Naive thymus-derived CD8-positive, alpha-beta T cell (primary cell): ENCODE measurements around the gene RPP25L. TPM values are rescaled to one million over a fixed set of nuclear protein-coding genes. Genes with fewer than 3 reads are reported as not detected.

Experiments used
- ATAC-seq, 2 donors: fragments of 150-1000 bp; cut with Tn5 transposase in 1 of 2; sonication (Bioruptor Pico), chemical (Tn5 transposase) in 1 of 2; 1 replicate in 1 of 2; 2 replicates in 1 of 2; pipeline ENCODE4 v1.10.0; 2021; ENCODE audit warnings: mild to moderate bottlenecking in 2 of 2, moderate library complexity in 2 of 2
- POLR2A ChIA-PET: fragments of 350-600 bp; sonication (Branson Sonifier 250); formaldehyde crosslinking; loops from one replicate; lab custom pipeline; 2021; ENCODE audit warnings: antibody characterized with exemption; lab: Charles Lee
- DNase-seq, 10 donors: peaks; one replicate each; pipeline versions ENCODE4 v3.0.0 to v3.0.0-alpha.2; 2020 to 2022
- H3K27ac Mint-ChIP-seq, 10 donors: one replicate each; pipeline ENCODE4 v1.8.0; 2020 to 2022; ENCODE audit warnings: mild to moderate bottlenecking in 10 of 10, mixed read lengths in 10 of 10, moderate library complexity in 4 of 10, inconsistent platforms in 1 of 10
- H3K27me3 Mint-ChIP-seq, 5 donors: one replicate each; pipeline ENCODE4 v1.8.0; 2021 to 2022; ENCODE audit warnings: mixed read lengths in 5 of 5
- H3K36me3 Mint-ChIP-seq, 3 donors: one replicate each; pipeline ENCODE4 v1.8.0; 2020 to 2022; ENCODE audit warnings: mixed read lengths in 3 of 3, mild to moderate bottlenecking in 2 of 3, inconsistent platforms in 1 of 3
- H3K4me1 Mint-ChIP-seq, 4 donors: one replicate each; pipeline ENCODE4 v1.8.0; 2021 to 2022; ENCODE audit warnings: mixed read lengths in 4 of 4
- H3K4me3 Mint-ChIP-seq, 10 donors: one replicate each; pipeline ENCODE4 v1.8.0; 2020 to 2022; ENCODE audit warnings: mild to moderate bottlenecking in 10 of 10, mixed read lengths in 10 of 10, moderate library complexity in 6 of 10, inconsistent platforms in 1 of 10
- H3K9me3 Mint-ChIP-seq, 9 donors: one replicate each; pipeline ENCODE4 v1.8.0; 2020 to 2022; ENCODE audit warnings: mixed read lengths in 9 of 9, mild to moderate bottlenecking in 3 of 9, inconsistent platforms in 1 of 9, moderate library complexity in 1 of 9
- polyA plus RNA-seq, 3 donors: library from polyadenylated mRNA; unstranded; fragments of 300-500 nt; fragmentation: Illumina TruSeq; gene quantifications; one replicate each; pipeline ENCODE4 v1.2.3, GENCODE V29; 2021
- total RNA-seq, 8 experiments: library from RNA in 2 of 8; stranded (reverse) in 2 of 8; gene quantifications; one replicate each; pipeline ENCODE4 v1.2.3 and lab custom pipeline; 2021 to 2026

Gene RPP25L, protein sequence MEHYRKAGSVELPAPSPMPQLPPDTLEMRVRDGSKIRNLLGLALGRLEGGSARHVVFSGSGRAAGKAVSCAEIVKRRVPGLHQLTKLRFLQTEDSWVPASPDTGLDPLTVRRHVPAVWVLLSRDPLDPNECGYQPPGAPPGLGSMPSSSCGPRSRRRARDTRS
- total RNA-seq (10 to 100 TPM; 20.5 to 22.2 TPM), polyA plus RNA-seq (10 to 100 TPM; 28.7 to 51.7 (median 45.1) TPM), total RNA-seq (lab: John Stamatoyannopoulos, UW) (4.9 to 17.0 (median 11.2) reads per million in 6 experiments)

- Mint-ChIP-seq H3K27ac (peak within 1 kb of the TSS; percentile 77 to 99 (median 95)), H3K4me3 (peak within 1 kb of the TSS; percentile 88 to 95 (median 92)), H3K9me3 (no peaks in the 10 kb centered on the region), H3K27me3 (no peaks in the 10 kb centered on the region), H3K36me3 (peaks cover 6 to 21% (median 7%) of the 10 kb centered on the region in 3 donors), H3K4me1 (peaks cover 11 to 31% (median 22%) of the 10 kb centered on the region in 4 donors)
- DNase-seq (peak; percentile 72 to 92 (median 84)), ATAC-seq (peak; percentile 86 to 87)
- POLR2A ChIA-PET: interaction anchor here (0.6 to 3.1 kb wide), 10 partner anchors 8 to 53 kb away, joined by 3 to 30 read pairs (median 7); partner anchors contain the start of genes ARID3C, CCL27, DCTN3 and GALT
Measured at GRCh38 chr9:34611811-34612787, at the start of gene RPP25L. RPP25L (minus strand) TSS chr9:34612097; CDS start chr9:34611296, 801 bp downstream.

GRCh38 chr9:34659592-34660253, 47.8 kb upstream of the RPP25L start:
- ATAC-seq (no peak), DNase-seq (no peak)
- Mint-ChIP-seq H3K27me3 (no peaks in the 10 kb centered on the region), H3K27ac (no peak overlapping the region), H3K9me3 (no peaks in the 10 kb centered on the region), H3K36me3 (peaks cover 0 to 12% (median 11%) of the 10 kb centered on the region in 3 donors), H3K4me1 (peaks cover 27 to 34% (median 31%) of the 10 kb centered on the region in 4 donors), H3K4me3 (no peak overlapping the region)
- POLR2A ChIA-PET: interaction anchor here (2.5 to 4.5 kb wide), 3 partner anchors 12 to 22 kb away, joined by 10 to 39 read pairs (median 24); partner anchors contain the start of genes GALT and SIGMAR1

DNA sequence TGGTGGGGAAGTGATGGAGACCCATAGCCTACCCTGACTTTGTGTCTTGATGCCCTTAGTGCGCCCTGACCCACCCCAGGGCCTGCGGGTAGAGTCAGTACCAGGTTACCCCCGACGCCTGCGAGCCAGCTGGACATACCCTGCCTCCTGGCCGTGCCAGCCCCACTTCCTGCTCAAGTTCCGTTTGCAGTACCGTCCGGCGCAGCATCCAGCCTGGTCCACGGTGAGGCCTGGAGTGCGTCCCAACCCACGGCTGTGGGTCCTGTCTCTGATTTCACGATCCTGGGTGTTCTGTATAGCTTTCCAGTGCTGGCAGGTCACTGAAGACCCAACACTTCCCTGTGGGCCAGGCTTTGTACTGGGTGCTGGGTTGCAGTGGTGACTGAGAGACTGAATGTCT, 46.6 kb upstream of the RPP25L start:
- no peaks in the 10 kb centered on the region for H3K27me3 Mint-ChIP-seq
- no peak for ATAC-seq
- H3K4me3 Mint-ChIP-seq: no peak overlapping the region
- H3K4me1 Mint-ChIP-seq: peaks cover 15 to 29% (median 23%) of the 10 kb centered on the region in 4 donors
- POLR2A ChIA-PET: interaction anchor here (0.6 to 3.9 kb wide), 3 partner anchors 10 to 974 kb away, joined by 3 to 24 read pairs (median 10); partner anchors contain the start of genes GALT and SIGMAR1
- H3K27ac Mint-ChIP-seq: peak overlapping the region in 2 of 10 donors; percentile 28 to 31
- DNase-seq: no peak
- H3K9me3 Mint-ChIP-seq: no peaks in the 10 kb centered on the region
- H3K36me3 Mint-ChIP-seq: peaks cover 0 to 12% (median 11%) of the 10 kb centered on the region in 3 donors

DNA sequence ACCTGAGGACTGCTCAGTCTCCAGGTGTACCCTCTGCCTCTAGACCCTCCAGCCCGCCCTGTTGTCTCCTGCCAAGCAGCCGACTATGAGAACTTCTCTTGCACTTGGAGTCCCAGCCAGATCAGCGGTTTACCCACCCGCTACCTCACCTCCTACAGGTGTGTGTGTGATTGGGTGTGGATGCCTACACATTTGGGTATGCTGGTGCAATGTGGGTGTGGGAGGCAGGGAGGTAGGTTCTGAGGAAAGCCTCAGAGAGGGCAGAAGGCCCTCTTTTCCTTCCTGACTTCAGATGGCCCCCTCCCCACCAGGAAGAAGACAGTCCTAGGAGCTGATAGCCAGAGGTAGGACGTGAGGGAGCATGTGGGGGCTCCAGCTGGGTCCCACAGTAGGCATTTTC, 45.1 kb upstream of the RPP25L start:
- H3K9me3 Mint-ChIP-seq: no peaks in the 10 kb centered on the region
- no peak overlapping the region for H3K4me3 Mint-ChIP-seq
- H3K27ac Mint-ChIP-seq: no peak overlapping the region
- POLR2A ChIA-PET: interaction anchor here (1.2 to 3.9 kb wide), 3 partner anchors 8 to 19 kb away, joined by 3 to 24 read pairs (median 10); partner anchors contain the start of genes GALT and SIGMAR1
- H3K36me3 Mint-ChIP-seq: peaks cover 0 to 12% (median 11%) of the 10 kb centered on the region in 3 donors
- peaks cover 16 to 29% (median 23%) of the 10 kb centered on the region in 4 donors for H3K4me1 Mint-ChIP-seq
- DNase-seq (no peak), ATAC-seq (no peak)
- no peaks in the 10 kb centered on the region for H3K27me3 Mint-ChIP-seq

GRCh38 chr9:34655394-34655793, 43.5 kb upstream of the RPP25L start:
- peak overlapping the region in 5 of 10 donors; percentile 33 to 72 (median 71) for H3K27ac Mint-ChIP-seq
- H3K36me3 Mint-ChIP-seq: peaks cover 0 to 14% (median under 1%) of the 10 kb centered on the region in 3 donors

GRCh38 chr9:34654323-34655051, 42.6 kb upstream of the RPP25L start:
- Mint-ChIP-seq H3K27me3 (no peaks in the 10 kb centered on the region), H3K4me1 (peaks cover 14 to 32% (median 24%) of the 10 kb centered on the region in 4 donors), H3K36me3 (peaks cover 0 to 22% (median 3%) of the 10 kb centered on the region in 3 donors), H3K27ac (peak overlapping the region in 5 of 10 donors; percentile 1 to 79 (median 40)), H3K4me3 (no peak overlapping the region), H3K9me3 (no peaks in the 10 kb centered on the region)
- DNase-seq (no peak), ATAC-seq (no peak)
- POLR2A ChIA-PET: no interaction called here

More at GRCh38 chr9:34655394-34655793, 43.5 kb upstream of the RPP25L start:
- POLR2A ChIA-PET: interaction anchor here (0.7 kb wide), 1 partner anchor 371 kb away, joined by 5 read pairs; no protein-coding TSS in a partner anchor
- DNase-seq: no peak
- H3K4me3 Mint-ChIP-seq: no peak overlapping the region
- H3K4me1 Mint-ChIP-seq: peaks cover 14 to 26% (median 22%) of the 10 kb centered on the region in 4 donors
- ATAC-seq: no peak
- no peaks in the 10 kb centered on the region for H3K27me3 Mint-ChIP-seq
- no peaks in the 10 kb centered on the region for H3K9me3 Mint-ChIP-seq

DNA sequence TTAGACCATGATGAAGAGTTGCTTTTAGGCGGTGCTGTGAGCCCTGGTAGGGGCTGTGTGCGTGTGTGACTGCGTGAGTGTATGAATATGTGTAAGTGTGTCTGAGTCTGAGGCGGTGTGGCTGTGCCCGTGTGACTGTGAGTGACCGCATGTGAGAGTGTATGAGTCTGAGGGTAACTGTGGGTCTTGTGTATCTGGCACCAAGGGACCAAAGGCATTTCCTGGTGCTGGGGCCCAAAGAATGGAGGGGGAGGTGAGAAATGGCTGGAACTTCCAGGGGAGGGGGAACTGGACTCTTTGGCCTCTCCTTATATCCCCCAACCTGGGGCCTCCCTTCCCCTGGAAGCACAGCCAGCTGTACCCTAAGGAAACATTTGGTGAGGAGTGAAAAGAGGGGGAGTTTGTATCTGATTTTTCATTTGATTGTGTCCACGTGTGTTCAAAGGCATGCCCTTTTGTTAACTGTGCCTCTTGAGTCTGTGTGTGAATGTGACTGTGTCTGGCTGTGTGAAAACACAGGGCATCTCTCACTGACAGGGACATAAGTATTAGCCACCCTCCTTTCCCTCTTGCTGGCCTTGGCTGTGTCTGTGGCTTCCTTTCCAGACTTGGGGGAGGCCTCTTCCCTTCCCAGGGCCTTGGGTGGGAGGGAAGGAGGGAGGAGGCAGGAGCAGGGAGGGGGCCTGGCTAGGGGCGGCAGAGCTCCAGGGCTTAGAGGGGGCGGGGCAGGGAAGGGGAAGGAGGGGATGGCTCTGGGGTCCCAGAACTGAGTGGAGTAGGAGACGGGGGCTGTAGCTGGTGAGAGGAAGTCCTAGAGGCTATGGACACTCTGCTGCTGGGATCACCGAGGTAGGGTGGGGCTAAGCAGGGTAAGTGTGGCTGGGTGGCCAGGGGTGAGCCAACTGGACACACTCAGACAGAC, 41.5 kb upstream of the RPP25L start:
- Mint-ChIP-seq H3K36me3 (peaks cover 0 to 32% (median 6%) of the 10 kb centered on the region in 3 donors), H3K9me3 (no peaks in the 10 kb centered on the region), H3K4me1 (peaks cover 22 to 42% (median 33%) of the 10 kb centered on the region in 4 donors), H3K27me3 (no peaks in the 10 kb centered on the region), H3K27ac (peak overlapping the region; percentile 23 to 83 (median 54)), H3K4me3 (no peak overlapping the region)
- no peak for ATAC-seq
- DNase-seq: no peak
- POLR2A ChIA-PET: interaction anchor here (1.2 to 1.3 kb wide), 3 partner anchors 9 to 16 kb away, joined by 3 to 7 read pairs (median 4); partner anchors contain the start of genes CCL27 and SIGMAR1

DNA sequence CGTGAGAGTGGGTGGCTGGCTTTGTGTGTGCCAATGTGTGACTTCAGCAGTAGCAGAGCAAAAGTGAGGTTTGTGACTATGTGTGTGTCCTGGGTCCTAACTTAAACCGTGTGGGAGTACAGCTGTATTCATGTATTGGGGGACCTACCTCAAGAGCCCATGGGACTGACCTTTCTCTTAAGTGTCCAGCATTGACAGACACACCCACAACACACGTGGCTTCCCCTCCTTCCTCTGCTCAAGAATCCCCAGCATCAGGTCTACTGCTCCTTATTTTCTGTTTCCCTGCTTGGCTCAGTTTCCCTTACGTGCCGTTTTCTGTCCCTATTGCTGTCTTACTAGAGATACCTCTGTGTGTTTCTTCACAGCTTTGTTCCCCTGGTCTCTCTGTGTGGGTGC, 40.7 kb upstream of the RPP25L start:
- Mint-ChIP-seq H3K4me3 (peak overlapping the region in 1 of 10 donors; percentile 5), H3K4me1 (peaks cover 30 to 50% (median 41%) of the 10 kb centered on the region in 4 donors), H3K9me3 (no peaks in the 10 kb centered on the region), H3K36me3 (peaks cover 0 to 40% (median 6%) of the 10 kb centered on the region in 3 donors), H3K27ac (peak overlapping the region; percentile 23 to 83 (median 67)), H3K27me3 (no peaks in the 10 kb centered on the region)
- POLR2A ChIA-PET: interaction anchor here (1.3 kb wide), 2 partner anchors 10 to 12 kb away, joined by 3 to 4 read pairs; partner anchors contain the start of gene CCL27
- ATAC-seq (no peak), DNase-seq (no peak)

DNA sequence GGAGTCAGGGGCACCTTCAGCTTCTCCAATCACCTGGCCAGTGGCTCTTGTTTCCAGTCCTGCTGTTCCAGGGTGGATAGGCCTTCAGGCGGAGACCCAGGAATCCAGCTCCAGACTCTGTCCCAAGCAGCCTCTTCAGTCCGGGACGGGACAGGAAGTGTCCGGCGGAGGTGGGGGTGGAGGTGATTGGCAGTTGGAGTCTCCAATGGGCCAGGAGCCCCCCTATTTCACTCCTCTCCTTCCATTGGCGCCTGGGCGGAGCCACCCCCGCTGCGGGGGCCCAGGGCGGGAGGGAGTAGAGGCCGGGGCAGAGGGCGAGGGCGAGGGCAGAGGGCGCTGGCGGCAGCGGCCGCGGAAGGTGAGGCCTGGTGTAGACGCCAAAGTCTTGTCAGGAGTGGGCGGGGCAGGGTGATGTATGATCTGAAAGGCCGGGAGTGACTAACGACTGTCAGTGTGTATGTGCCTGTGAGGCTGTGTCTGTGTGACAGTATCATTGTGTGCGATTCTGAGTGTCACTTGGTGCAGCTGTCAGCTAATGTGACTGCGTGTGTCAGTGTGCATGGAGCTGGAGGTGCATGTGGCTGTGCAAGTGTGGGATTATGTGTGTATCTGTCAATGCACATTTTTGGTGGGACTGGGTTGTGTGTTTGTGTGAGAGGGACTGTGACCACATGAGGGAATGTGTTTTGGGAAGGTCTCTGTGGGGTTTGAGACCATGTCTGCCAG, 40.1 kb upstream of the RPP25L start, which contains the start of gene IL11RA:
TSS of gene IL11RA (plus strand) at position 310 of the 726 bp plus-strand sequence. CDS start 3,033 bp downstream, outside the sequence.
- Mint-ChIP-seq H3K4me1 (peaks cover 35 to 56% (median 46%) of the 10 kb centered on the region in 4 donors), H3K9me3 (no peaks in the 10 kb centered on the region), H3K36me3 (peaks cover 0 to 40% (median 6%) of the 10 kb centered on the region in 3 donors), H3K27ac (peak within 1 kb of the TSS; percentile 23 to 83 (median 70)), H3K4me3 (peak within 1 kb of the TSS in 3 of 10 donors; percentile 5 to 26 (median 11)), H3K27me3 (no peaks in the 10 kb centered on the region)
- DNase-seq (no peak), ATAC-seq (peak; percentile 32 to 50)
- POLR2A ChIA-PET: interaction anchor here (1.0 to 1.3 kb wide), 3 partner anchors 10 to 14 kb away, joined by 3 to 6 read pairs (median 4); partner anchors contain the start of genes CCL27 and SIGMAR1
